GM19467 (cell line): Measurements from ENCODE around the gene MTIF2.
"Not testable (repeated sequence)": the region's sequence is repeated elsewhere in the genome, so short reads cannot be mapped to it uniquely, and the experiment has no call there.

ENCODE experiments used
- ATAC-seq: cut with Tn5 transposase; IDR thresholded peaks from one replicate; pipeline ENCODE4 v1.9.1; 2021; ENCODE audit warnings: mild to moderate bottlenecking, moderate library complexity; ENCODE audit not compliant: unreplicated experiment

Gene MTIF2

GRCh38 chr2:55268907-55269644 is at the start of gene MTIF2:
TSS of gene MTIF2 (minus strand) at chr2:55269231. CDS start at chr2:55263858, 5,373 bp downstream.
- peak; percentile 97 for ATAC-seq

GRCh38 chr2:55314985-55315384 is 46.0 kb upstream of the MTIF2 start:
- no peak for ATAC-seq

GRCh38 chr2:55311444-55311870 is 42.4 kb upstream of the MTIF2 start:
- ATAC-seq: peak; percentile 93

- no peak for ATAC-seq
Observed at GRCh38 chr2:55309446-55309845, 40.4 kb upstream of the MTIF2 start.

- ATAC-seq: peak; percentile 44
Observed at GRCh38 chr2:55302241-55302640, 33.2 kb upstream of the MTIF2 start.

GRCh38 chr2:55301277-55301676 is 32.2 kb upstream of the MTIF2 start:
- ATAC-seq: no peak

- no peak for ATAC-seq
Observed at GRCh38 chr2:55296393-55296792, 27.4 kb upstream of the MTIF2 start.

GRCh38 chr2:55283083-55283482 is 14.1 kb upstream of the MTIF2 start:
- no peak for ATAC-seq

GRCh38 chr2:55282110-55282917 is 13.3 kb upstream of the MTIF2 start:
- peak; percentile 98 for ATAC-seq

GRCh38 chr2:55280851-55281546 is 12.0 kb upstream of the MTIF2 start:
- not testable (repeated sequence) for ATAC-seq

- not testable (repeated sequence) for ATAC-seq
Observed at GRCh38 chr2:55279859-55280424, 10.9 kb upstream of the MTIF2 start.

- not testable (repeated sequence) for ATAC-seq
Observed at GRCh38 chr2:55279214-55279835, 10.3 kb upstream of the MTIF2 start.

GRCh38 chr2:55277310-55277709 is 8.3 kb upstream of the MTIF2 start:
- ATAC-seq: no peak

GRCh38 chr2:55274346-55274745 is 5.3 kb upstream of the MTIF2 start:
- not testable (repeated sequence) for ATAC-seq

- no peak for ATAC-seq
Observed at GRCh38 chr2:55269645-55269990, 587 bp upstream of the MTIF2 start.

- no peak for ATAC-seq
Observed at GRCh38 chr2:55268288-55268906, 634 bp downstream of the MTIF2 start.

GRCh38 chr2:55259586-55259985 is 9.4 kb downstream of the MTIF2 start:
- ATAC-seq: not testable (repeated sequence)

GRCh38 chr2:55252832-55253231 is 16.2 kb downstream of the MTIF2 start:
- no peak for ATAC-seq

- no peak for ATAC-seq
Observed at GRCh38 chr2:55247025-55247424, 22.0 kb downstream of the MTIF2 start.

- ATAC-seq: no peak
Observed at GRCh38 chr2:55245411-55245810, 23.6 kb downstream of the MTIF2 start.
